Naive B cell (primary cell): ENCODE measurements around the gene EXOC4. TPM values are rescaled to one million over a fixed set of nuclear protein-coding genes. Genes with fewer than 3 reads are reported as not detected.
A peak's percentile ranks its signal among the peaks of the same experiment; 100 is the strongest.
"Not testable (repeated sequence)": the region's sequence is repeated elsewhere in the genome, so short reads cannot be mapped to it uniquely, and the experiment has no call there.

Experiments
- ATAC-seq, 2 donors: fragments of 150-1000 bp; cut with Tn5 transposase; 2 replicates each; pipeline ENCODE4 v1.10.0; 2021; ENCODE audit warnings: low read depth in 2 of 2, mild to moderate bottlenecking in 2 of 2, moderate library complexity in 2 of 2
- DNase-seq: peaks from one replicate; pipeline ENCODE4 v3.0.0; 2022
- H3K27ac Mint-ChIP-seq, 6 donors: one replicate each; pipeline ENCODE4 v1.8.0; 2020 to 2022; ENCODE audit warnings: mild to moderate bottlenecking in 6 of 6, mixed read lengths in 6 of 6, moderate library complexity in 5 of 6, inconsistent platforms in 2 of 6
- H3K27me3 Mint-ChIP-seq, 3 donors: one replicate each; pipeline ENCODE4 v1.8.0; 2021 to 2022; ENCODE audit warnings: mixed read lengths in 3 of 3, mild to moderate bottlenecking in 1 of 3
- H3K36me3 Mint-ChIP-seq, 2 donors: one replicate each; pipeline ENCODE4 v1.8.0; 2020 to 2022; ENCODE audit warnings: mixed read lengths in 2 of 2, inconsistent platforms in 1 of 2, mild to moderate bottlenecking in 1 of 2
- H3K4me1 Mint-ChIP-seq, 3 donors: one replicate each; pipeline ENCODE4 v1.8.0; 2020 to 2022; ENCODE audit warnings: mixed read lengths in 3 of 3, inconsistent platforms in 1 of 3, mild to moderate bottlenecking in 1 of 3, moderate library complexity in 1 of 3
- H3K4me3 Mint-ChIP-seq, 8 donors: one replicate each; pipeline ENCODE4 v1.8.0; 2020 to 2022; ENCODE audit warnings: mild to moderate bottlenecking in 8 of 8, mixed read lengths in 8 of 8, moderate library complexity in 8 of 8, inconsistent platforms in 2 of 8
- H3K9me3 Mint-ChIP-seq, 7 donors: one replicate each; pipeline ENCODE4 v1.8.0; 2020 to 2022; ENCODE audit warnings: mixed read lengths in 7 of 7, mild to moderate bottlenecking in 5 of 7, inconsistent platforms in 2 of 7, moderate library complexity in 1 of 7
- polyA plus RNA-seq, 6 donors: library from polyadenylated mRNA; unstranded; fragments of 300-500 nt; fragmentation: Illumina TruSeq; gene quantifications; one replicate each; pipeline ENCODE4 v1.2.3, GENCODE V29; 2021; ENCODE audit warnings: low read depth in 6 of 6

Gene EXOC4
- polyA plus RNA-seq, 6 donors from 2014 or later, result 39.9 to 59.7 (median 47.2) TPM

DNA sequence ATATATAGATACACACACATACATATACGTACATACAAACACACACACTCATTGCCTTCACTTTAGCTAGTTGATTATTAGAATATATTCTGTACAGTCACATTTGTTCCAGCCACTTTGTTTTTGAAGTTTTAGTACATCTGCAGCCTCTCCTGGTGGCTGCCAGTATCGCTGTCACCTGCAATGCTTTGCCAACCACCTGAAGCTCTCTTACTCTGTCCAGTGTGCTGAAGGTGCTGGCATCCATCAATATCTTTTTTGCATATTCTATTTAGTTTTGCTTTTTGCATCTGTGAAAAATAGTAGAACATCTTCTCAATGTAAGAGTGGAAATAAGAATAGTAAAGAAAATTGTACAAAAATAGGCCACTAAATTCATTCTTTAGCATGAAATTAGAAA lies 388.6 kb downstream of the EXOC4 start:
- peak overlapping the region in 1 of 6 donors; percentile 28 for H3K27ac Mint-ChIP-seq
- H3K4me3 Mint-ChIP-seq, result no peak overlapping the region
- peaks cover 18% of the 10 kb centered on the region in 2 donors for H3K36me3 Mint-ChIP-seq
- ATAC-seq (no peak), DNase-seq (no peak)
- peaks cover 0 to 9% (median 4%) of the 10 kb centered on the region in 3 donors for H3K4me1 Mint-ChIP-seq
- H3K27me3 Mint-ChIP-seq, result no peaks in the 10 kb centered on the region
- peaks cover 0 to 1% (median 0%) of the 10 kb centered on the region in 7 donors for H3K9me3 Mint-ChIP-seq

DNA sequence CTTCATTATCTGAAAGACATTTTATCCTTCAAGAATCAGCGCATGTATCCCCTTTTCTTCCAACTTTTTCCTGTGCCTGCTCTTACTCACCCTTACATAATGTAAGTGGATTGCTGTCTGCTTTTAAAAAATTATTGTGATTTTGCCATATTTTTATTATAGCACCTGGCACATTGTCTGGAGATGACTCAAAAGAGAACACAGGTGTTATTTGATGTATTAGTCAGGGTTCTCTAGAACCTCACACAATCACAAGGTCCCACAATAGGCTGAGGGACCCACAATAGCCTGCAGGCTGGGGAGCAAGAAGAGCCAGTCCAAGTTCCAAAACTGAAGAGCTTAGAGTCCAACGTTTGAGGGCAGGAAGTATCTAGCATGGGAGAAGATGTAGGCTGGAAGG lies 390.0 kb downstream of the EXOC4 start:
- no peak overlapping the region for H3K27ac Mint-ChIP-seq
- peaks cover 0 to 1% (median 0%) of the 10 kb centered on the region in 7 donors for H3K9me3 Mint-ChIP-seq
- peaks cover 18% of the 10 kb centered on the region in 2 donors for H3K36me3 Mint-ChIP-seq

DNA sequence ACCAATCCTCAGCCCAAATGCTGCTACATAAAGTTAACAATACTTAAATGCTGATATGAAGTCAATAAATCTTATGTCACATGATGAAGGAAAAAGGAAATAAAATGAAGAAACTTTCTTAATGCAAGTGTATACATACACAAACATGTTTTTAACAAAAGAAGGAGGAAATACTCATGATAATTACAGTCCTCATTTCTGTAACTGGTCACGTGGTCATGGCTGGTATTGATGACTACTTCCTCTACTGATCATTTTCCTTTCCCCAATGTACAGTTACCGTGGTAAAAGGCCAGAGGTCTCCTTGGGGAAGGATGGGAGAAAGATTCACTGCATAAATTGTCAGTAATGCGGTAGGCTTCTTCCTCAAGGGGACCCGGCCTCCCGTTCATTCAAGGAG lies 390.8 kb downstream of the EXOC4 start:
- DNase-seq, H3K27ac Mint-ChIP-seq, ATAC-seq, H3K9me3 Mint-ChIP-seq, H3K4me1 Mint-ChIP-seq, H3K4me3 Mint-ChIP-seq, H3K27me3 Mint-ChIP-seq: not testable (repeated sequence)
- peaks cover 18% of the 10 kb centered on the region in 2 donors for H3K36me3 Mint-ChIP-seq

More for the DNA sequence above, 390.0 kb downstream of the EXOC4 start:
- H3K4me3 Mint-ChIP-seq, result no peak overlapping the region
- DNase-seq, result no peak
- H3K27me3 Mint-ChIP-seq, result no peaks in the 10 kb centered on the region
- no peak for ATAC-seq
- H3K4me1 Mint-ChIP-seq, result peaks cover 0 to 9% (median 4%) of the 10 kb centered on the region in 3 donors

DNA sequence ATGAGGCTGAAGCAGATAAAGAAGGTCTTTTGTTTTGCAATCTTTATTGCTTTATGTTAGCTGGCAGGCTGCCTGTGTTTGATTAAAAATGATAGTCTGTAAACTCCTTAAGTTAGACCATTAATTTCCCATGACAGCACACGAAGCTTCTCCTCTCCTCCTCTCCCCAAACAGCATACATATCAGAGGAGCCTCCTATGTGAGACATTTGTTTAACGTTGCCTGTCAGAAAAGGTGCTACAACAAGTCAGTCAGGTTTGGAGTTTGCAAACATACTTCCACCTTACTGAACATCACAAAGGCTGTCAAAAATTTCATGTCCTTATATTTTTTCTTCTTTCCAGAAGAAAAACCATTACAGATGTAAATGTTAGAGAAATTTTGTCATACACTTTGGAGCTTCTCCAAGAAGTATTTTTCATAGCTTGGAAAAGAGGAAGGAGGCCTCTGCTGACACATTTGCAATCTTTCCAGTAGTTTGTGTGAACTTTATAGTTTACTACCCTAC lies 393.1 kb downstream of the EXOC4 start:
- peak overlapping the region in 1 of 6 donors; percentile 3 for H3K27ac Mint-ChIP-seq
- peaks cover 0 to 9% (median 4%) of the 10 kb centered on the region in 3 donors for H3K4me1 Mint-ChIP-seq
- H3K4me3 Mint-ChIP-seq, result no peak overlapping the region
- peaks cover 0 to 1% (median 0%) of the 10 kb centered on the region in 7 donors for H3K9me3 Mint-ChIP-seq
- peaks cover 18% of the 10 kb centered on the region in 2 donors for H3K36me3 Mint-ChIP-seq
- ATAC-seq, result no peak
- no peaks in the 10 kb centered on the region for H3K27me3 Mint-ChIP-seq
- no peak for DNase-seq

DNA sequence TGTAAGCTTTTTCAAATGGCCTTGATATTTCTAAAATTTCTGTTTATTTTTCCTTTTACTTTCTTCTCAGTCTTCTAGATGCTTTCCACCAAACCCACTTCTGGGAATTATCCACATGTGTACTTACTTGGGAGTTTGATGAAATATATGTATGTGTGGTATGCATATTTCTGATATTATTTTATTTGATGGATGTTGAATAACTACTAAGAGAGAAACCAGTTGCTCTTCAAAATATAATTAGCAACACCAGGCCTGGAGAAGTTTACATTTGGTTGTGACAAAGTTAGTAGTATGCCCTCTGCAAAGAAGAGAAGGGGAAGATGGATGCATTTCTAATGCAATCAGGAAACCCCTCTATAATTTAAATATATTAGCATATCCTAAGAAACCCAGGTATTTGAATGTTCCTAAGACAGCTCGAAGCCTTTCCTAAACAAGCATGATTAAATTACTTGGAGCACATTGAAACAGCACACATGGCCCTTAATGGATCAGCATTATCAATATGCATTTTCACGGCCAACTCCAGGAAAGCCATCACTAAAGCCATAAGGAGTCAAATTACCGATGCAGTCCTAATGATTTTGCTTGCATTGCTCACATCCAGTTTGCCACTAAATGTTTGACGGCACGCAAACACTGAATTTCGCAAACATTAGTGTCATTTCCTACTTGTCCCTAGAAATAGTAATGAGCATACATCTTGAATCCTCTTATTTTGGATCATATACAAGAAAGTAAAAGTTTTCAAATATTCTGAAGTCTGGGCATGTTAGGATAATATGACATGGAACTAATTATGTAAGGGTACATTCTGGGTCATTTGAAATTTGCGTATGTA lies 393.8 kb downstream of the EXOC4 start:
- Mint-ChIP-seq H3K27ac (no peak overlapping the region), H3K9me3 (peaks cover 0 to 1% (median 0%) of the 10 kb centered on the region in 7 donors), H3K4me3 (no peak overlapping the region), H3K27me3 (no peaks in the 10 kb centered on the region), H3K4me1 (peaks cover 0 to 9% (median 4%) of the 10 kb centered on the region in 3 donors), H3K36me3 (peaks cover 18% of the 10 kb centered on the region in 2 donors)
- no peak for ATAC-seq
- DNase-seq, result no peak

DNA sequence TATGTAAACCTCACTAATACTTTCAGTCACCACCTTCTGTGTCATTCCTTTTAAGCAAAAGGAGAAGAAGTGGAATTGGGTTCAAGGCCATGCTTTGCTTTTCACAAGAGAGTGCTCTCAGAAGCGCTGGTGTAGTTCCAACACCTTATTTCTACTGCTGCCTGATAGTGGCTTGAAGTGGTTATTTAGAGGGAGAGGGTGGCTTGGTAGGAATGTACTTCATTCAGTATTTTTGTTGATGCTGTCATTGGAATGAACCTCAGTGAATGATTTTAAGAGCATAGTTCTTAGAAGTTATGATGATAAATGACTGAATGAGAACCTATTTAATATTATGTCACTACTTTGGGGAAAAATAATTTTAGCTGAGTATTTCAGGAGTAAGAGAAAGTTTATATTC lies 396.7 kb downstream of the EXOC4 start:
- no peaks in the 10 kb centered on the region for H3K9me3 Mint-ChIP-seq
- no peak overlapping the region for H3K27ac Mint-ChIP-seq
- H3K36me3 Mint-ChIP-seq, result no peaks in the 10 kb centered on the region
- ATAC-seq (no peak), DNase-seq (no peak)
- no peak overlapping the region for H3K4me3 Mint-ChIP-seq
- peaks cover 0 to 9% (median 4%) of the 10 kb centered on the region in 3 donors for H3K4me1 Mint-ChIP-seq
- no peaks in the 10 kb centered on the region for H3K27me3 Mint-ChIP-seq

DNA sequence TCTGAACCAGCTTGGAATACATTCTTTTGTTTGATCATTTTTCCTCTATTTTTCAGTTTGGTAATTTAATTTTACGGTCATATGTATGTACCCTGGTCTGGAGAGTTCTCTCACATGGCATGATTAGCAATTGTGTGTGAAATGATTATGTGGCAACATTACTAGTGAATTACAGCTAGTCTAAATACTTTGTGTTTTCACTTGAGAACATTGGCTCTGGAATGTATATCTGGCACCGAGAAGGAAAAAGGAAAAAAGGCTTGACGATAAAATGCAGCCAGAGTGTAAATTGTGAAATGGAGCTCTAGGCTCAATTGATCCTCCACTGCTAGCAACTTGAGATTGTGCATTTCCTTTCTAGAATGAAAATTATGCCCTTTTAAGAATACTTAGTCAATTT lies 397.2 kb downstream of the EXOC4 start:
- Mint-ChIP-seq H3K4me3 (no peak overlapping the region), H3K27ac (no peak overlapping the region), H3K9me3 (no peaks in the 10 kb centered on the region), H3K4me1 (peaks cover 0 to 9% (median 4%) of the 10 kb centered on the region in 3 donors), H3K27me3 (no peaks in the 10 kb centered on the region), H3K36me3 (no peaks in the 10 kb centered on the region)
- ATAC-seq (no peak), DNase-seq (no peak)

DNA sequence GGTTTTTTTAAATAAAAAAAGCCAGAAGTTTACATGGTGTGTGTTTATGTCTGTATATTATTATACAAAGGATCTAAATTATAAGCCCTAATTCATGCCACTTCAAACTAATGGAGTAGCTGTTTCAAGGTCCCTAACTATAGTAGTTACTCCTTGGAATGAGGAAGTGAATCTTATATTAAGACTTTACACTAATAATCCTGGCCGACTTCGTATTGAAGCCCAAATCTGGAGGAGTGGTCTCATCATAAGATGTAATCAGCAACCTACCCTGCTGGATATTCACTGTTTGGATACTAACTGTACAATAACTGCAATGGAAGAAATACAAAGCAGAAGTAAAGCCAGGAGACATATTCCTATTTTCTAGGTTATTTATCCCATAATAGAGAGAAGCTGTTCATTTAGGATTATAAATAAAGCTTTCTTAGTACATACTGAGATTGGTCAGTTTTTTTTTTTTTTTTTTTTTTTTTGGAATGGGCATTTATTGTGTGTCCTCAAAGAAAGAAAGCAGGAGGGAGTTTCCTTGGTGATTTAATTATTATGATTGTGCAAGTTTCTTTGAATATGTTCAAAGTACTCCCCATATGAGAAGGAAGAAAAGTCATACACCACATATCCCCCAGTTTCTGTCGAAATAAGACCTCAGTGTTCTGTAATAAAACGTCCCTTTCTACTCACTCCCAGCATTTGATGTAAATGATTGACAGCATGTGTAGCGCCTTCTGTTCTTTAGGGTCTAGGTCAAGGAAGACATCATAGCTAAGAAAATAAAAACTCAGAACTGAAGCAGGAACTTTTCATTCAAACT lies 397.8 kb downstream of the EXOC4 start:
- Mint-ChIP-seq H3K27ac (no peak overlapping the region), H3K4me1 (peaks cover 0 to 3% (median 0%) of the 10 kb centered on the region in 3 donors), H3K4me3 (no peak overlapping the region), H3K36me3 (no peaks in the 10 kb centered on the region), H3K27me3 (no peaks in the 10 kb centered on the region), H3K9me3 (no peaks in the 10 kb centered on the region)
- DNase-seq (no peak), ATAC-seq (no peak)

DNA sequence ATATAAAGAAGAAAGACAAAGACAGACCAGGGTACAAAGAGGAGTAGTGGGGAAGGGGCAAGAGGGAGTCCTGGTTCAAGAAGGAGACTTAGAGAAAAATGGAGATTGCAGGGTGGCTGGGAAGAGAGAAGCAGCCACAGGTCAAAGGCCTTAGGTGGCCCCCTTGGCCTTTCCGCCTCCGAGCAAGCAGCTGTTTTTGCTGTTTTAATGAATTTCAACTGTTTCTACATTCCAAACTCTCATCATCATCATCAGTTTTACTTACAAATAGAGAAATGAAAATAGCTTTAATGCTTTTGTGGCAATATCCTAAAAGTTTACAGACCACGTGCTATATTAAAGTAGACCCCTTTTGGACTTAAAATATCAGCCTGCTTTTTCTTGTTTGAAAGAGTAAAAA lies 399.7 kb downstream of the EXOC4 start:
- ATAC-seq (no peak), DNase-seq (no peak)
- no peaks in the 10 kb centered on the region for H3K27me3 Mint-ChIP-seq
- no peak overlapping the region for H3K4me3 Mint-ChIP-seq
- no peaks in the 10 kb centered on the region for H3K9me3 Mint-ChIP-seq
- no peaks in the 10 kb centered on the region for H3K36me3 Mint-ChIP-seq
- H3K4me1 Mint-ChIP-seq, result no peaks in the 10 kb centered on the region
- H3K27ac Mint-ChIP-seq, result no peak overlapping the region

DNA sequence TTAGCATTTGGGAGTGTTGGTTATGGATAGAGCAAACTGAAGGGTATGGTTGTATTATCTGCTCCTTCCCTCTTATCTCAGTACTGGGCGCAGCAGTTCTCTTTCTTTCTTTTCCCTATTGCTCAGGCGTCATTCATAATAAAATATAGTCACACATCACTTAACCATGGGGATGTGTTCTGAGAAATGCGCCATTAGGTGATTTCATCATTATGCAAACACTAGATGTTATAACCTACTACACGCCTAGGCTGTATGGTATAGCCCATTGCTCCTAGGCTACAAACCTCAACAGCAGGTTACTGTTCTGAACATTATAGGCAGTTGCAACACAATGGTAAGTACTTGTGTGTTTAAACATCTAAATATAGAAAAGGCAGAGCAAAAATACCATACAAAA lies 401.7 kb downstream of the EXOC4 start:
- H3K9me3 Mint-ChIP-seq, result no peaks in the 10 kb centered on the region
- H3K36me3 Mint-ChIP-seq, result no peaks in the 10 kb centered on the region
- H3K4me3 Mint-ChIP-seq, result no peak overlapping the region
- ATAC-seq, result no peak
- H3K27me3 Mint-ChIP-seq, result no peaks in the 10 kb centered on the region
- peak overlapping the region in 1 of 6 donors; percentile 43 for H3K27ac Mint-ChIP-seq
- H3K4me1 Mint-ChIP-seq, result no peaks in the 10 kb centered on the region
- DNase-seq, result no peak

DNA sequence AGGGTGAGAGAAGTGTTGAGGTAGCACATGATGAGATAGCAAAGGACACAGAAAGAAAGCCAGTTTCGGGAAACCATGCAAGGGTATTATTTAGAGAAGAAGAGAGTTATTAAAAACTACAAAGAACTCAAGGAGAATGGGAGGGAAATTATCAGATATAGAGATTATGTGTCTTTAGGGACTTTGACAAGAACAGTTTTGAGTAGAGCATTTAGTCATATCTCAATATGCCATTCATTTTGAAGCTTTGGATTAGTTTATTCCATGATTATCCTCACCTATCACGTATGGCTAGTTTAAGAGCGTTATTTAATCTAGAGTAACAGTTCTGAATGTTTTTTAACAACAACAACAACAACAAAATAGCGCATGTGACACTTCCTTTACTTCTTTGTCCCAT lies 409.4 kb downstream of the EXOC4 start:
- DNase-seq (no peak), ATAC-seq (no peak)
- Mint-ChIP-seq H3K9me3 (peaks cover 0 to 9% (median 0%) of the 10 kb centered on the region in 7 donors), H3K4me3 (no peak overlapping the region), H3K36me3 (peaks cover 21 to 22% of the 10 kb centered on the region in 2 donors), H3K27me3 (no peaks in the 10 kb centered on the region), H3K4me1 (peaks cover 0 to 10% (median 0%) of the 10 kb centered on the region in 3 donors), H3K27ac (no peak overlapping the region)

DNA sequence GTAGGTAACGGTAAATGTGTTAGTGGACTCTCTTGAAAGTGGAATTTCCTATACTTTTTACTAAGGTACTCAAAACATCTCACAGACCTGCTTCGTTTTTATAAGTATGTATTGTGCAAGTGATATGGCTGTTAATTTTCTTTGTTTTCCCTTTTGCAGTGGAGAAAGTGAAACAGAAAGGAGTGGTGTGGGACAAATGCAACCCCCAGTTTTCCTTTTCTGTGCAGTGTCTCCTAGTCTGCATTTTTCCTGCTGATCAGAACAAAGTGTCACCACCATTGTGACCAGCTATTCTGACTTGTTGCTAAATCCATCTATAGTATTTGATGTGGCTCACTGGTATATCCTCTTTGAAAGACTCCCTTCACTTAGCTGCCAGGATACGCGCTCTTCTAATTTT lies 410.0 kb downstream of the EXOC4 start:
- H3K4me1 Mint-ChIP-seq, result peaks cover 0 to 10% (median 0%) of the 10 kb centered on the region in 3 donors
- H3K27ac Mint-ChIP-seq, result peak overlapping the region in 1 of 6 donors; percentile 63
- peaks cover 0 to 9% (median 0%) of the 10 kb centered on the region in 7 donors for H3K9me3 Mint-ChIP-seq
- DNase-seq (no peak), ATAC-seq (no peak)
- H3K4me3 Mint-ChIP-seq, result no peak overlapping the region
- peaks cover 21 to 22% of the 10 kb centered on the region in 2 donors for H3K36me3 Mint-ChIP-seq
- H3K27me3 Mint-ChIP-seq, result no peaks in the 10 kb centered on the region

DNA sequence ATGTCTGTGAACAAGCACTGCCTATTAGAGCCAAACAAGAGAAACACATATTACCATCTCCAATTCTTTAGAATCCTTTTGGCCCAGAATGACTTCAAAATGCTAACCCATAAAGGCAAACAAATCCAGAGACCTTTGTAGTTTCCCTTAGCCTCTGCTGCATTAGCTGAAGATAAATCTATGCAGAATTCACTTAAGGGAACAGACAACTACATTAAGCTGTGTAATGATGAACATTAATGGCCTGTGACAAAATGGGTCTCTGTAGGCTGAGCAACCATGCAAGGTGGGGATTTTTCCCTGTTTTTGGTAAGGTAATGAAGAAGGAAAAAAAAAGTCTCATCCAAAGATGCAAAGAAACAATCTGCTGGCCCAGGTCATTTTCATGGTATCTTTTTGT lies 411.6 kb downstream of the EXOC4 start:
- H3K4me1 Mint-ChIP-seq, result peaks cover 0 to 10% (median 0%) of the 10 kb centered on the region in 3 donors
- no peak for DNase-seq
- H3K36me3 Mint-ChIP-seq, result peaks cover 21 to 29% of the 10 kb centered on the region in 2 donors

More for the DNA sequence above, 411.6 kb downstream of the EXOC4 start:
- no peak overlapping the region for H3K4me3 Mint-ChIP-seq
- ATAC-seq, result no peak
- peaks cover 0 to 9% (median 0%) of the 10 kb centered on the region in 7 donors for H3K9me3 Mint-ChIP-seq
- H3K27me3 Mint-ChIP-seq, result no peaks in the 10 kb centered on the region
- peak overlapping the region in 1 of 6 donors; percentile 7 for H3K27ac Mint-ChIP-seq
